HG02981 (cell line): Measurements from ENCODE around the gene CDK11B.

Experiments used
- ATAC-seq: cut with Tn5 transposase; IDR thresholded peaks from one replicate; pipeline ENCODE4 v1.9.1; 2021; ENCODE audit warnings: mild to moderate bottlenecking, moderate library complexity; ENCODE audit not compliant: unreplicated experiment

The CDK11B gene

GRCh38 chr1:1628754-1629429 is 29.9 kb downstream of the CDK11B start:
- no peak for ATAC-seq

- no peak for ATAC-seq
Observed at GRCh38 chr1:1627829-1628753, 30.7 kb downstream of the CDK11B start.

- ATAC-seq, result no peak
Observed at GRCh38 chr1:1627261-1627828, 31.5 kb downstream of the CDK11B start.

- ATAC-seq, result no peak
Observed at GRCh38 chr1:1626207-1627141, 32.3 kb downstream of the CDK11B start.

- no peak for ATAC-seq
Observed at GRCh38 chr1:1625824-1626206, 33.0 kb downstream of the CDK11B start.

GRCh38 chr1:1625404-1625775 is 33.4 kb downstream of the CDK11B start:
- no peak for ATAC-seq

GRCh38 chr1:1624443-1625403 is 34.1 kb downstream of the CDK11B start:
- no peak for ATAC-seq

GRCh38 chr1:1623631-1624442 is 35.0 kb downstream of the CDK11B start:
- ATAC-seq, result no peak

- no peak for ATAC-seq
Observed at GRCh38 chr1:1623181-1623630, 35.6 kb downstream of the CDK11B start.

- ATAC-seq, result no peak
Observed at GRCh38 chr1:1622788-1623094, 36.1 kb downstream of the CDK11B start.

- no peak for ATAC-seq
Observed at GRCh38 chr1:1622010-1622787, 36.6 kb downstream of the CDK11B start.

- no peak for ATAC-seq
Observed at GRCh38 chr1:1621173-1622009, 37.4 kb downstream of the CDK11B start.

GRCh38 chr1:1620433-1621139 is 38.2 kb downstream of the CDK11B start:
- ATAC-seq, result no peak

- ATAC-seq, result no peak
Observed at GRCh38 chr1:1619917-1620361, 38.9 kb downstream of the CDK11B start.

GRCh38 chr1:1618396-1619068 is 40.3 kb downstream of the CDK11B start:
- ATAC-seq, result no peak

- ATAC-seq, result no peak
Observed at GRCh38 chr1:1617925-1618324, 40.9 kb downstream of the CDK11B start.
